ENCODE measurements around the gene ADRB1.

ADRB1 gene

DNA sequence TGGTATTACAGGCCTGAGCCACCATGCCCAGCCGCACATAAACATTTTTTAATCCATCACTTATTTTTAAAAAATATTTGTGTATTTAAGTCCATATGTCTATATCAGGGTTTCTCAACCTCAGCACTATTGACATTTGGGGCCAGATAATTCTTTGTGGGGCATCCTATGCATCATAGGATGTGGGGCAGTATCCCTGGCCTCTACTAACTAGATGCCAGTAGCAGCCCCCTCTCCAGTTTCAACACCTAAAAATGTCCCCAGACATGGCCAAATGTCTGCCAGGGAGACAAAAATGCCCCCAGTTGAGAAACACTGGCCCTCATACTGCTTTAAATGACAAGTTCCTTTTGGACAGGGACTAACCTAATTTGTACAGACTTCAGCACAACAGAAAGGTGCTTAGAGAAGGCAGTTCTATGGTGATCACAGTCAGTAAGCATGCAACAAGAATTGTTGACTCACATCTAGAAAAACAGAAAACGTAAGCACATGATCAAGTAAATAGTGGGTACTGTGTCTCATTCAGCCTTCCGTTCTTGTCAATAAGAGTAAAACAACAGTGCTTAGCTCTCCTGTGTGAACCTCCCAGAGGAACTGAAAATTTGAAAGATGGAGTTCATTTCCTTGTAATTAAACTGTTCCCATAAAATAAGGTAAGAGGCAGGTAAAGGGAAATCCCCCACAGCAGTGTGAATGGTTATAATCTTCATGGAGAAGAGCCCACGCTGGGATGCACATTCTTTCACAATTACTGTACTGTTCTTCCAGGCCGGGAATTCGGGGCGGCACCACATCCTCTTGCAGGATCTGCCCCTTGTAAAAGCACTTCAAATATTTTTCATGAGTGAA is 17.3 kb upstream of the ADRB1 start:
- DNase-seq, result no peak

DNA sequence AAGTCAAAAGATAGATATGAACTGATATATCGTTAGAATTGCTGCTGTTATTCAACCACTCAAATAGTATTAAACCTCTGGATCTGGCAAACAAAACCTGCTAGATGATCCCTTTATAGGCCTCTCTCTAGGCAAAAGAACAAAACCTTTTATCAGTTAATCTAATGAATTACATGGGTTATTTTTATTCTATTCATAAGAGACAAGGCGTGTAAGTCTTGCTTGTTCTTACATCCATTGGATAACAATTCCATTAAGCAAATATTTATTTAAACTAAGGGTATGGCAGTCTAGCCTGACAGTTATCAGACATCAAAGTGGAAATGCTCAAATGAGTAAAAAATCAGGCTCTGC is 16.6 kb upstream of the ADRB1 start:
- DNase-seq, result no peak

DNA sequence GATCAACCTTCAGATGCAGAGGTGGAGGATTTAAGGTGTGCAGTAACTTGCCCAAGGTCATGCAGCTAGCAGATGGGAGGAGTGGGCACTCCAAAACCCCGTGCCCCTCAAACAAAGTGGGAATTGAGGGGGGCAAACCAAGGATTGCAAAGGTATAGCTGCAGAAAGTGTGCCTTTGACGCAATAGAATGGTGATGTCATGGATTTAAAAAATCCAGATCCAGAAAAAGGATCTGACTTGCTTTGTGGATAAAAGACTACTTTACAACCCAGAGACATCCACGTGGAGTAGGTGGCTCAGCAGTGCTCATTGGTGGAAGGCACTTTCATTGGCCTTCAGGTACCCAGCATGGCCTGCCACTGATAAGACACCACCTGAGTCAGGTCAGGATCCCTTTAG is 15.7 kb upstream of the ADRB1 start:
- no peak for DNase-seq

DNA sequence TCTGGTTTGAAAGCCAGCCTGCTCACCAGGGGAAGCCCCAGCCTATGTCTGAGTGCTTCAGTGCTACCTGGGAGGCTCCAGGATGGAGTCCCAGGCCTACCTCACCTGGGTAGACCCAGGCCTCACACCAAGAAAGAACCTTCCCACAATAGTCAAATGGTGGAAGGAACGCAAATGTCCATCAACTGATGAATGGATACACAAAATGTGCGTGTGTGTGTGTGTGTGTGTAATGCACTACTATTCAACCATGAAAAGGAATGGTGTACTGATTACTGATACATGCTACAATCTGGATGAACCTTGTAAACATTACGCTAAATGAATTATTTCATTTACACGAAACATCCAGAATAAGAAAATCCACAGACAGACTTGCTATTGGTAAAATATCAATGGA is 15.2 kb upstream of the ADRB1 start:
- no peak for DNase-seq

DNA sequence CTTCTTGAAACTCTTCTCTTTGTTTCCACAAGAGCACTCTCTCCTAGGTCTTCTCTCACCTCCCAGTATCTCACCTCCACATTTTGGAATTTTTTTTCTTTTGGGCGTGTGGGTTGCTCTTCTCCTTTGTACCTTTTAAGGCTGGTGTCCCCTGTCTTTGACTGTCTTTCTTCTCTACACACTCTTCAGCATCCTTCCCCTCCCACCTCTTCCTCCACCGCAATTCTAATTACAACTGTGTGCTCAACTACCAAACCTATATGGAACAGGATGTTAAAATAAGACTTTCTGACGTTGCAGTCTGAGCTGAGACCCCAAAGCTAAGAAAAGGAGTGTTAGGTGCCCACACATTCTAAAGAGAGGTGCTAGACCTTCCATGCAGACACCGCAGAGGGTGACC is 14.0 kb upstream of the ADRB1 start:
- DNase-seq, result no peak

DNA sequence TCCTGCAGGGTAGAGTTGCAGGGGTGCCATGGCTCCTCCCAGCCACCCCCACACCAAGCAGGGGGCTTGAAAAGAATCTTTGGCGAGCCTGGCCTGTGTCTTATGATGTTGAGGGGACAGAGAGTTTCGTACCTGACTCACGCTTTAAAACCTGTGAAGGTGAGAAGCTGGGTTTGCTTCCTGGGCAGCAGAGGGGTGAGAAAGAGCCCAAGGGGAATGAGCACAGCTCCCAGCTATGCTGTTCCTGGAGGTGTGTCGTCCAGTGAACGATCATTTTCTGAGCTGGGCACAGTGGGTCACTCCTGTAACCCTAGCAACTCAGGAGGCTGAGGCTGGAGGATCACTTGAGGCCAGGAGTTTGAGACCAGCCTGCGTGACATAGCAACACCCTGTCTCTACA is 13.5 kb upstream of the ADRB1 start:
- DNase-seq, result no peak

DNA sequence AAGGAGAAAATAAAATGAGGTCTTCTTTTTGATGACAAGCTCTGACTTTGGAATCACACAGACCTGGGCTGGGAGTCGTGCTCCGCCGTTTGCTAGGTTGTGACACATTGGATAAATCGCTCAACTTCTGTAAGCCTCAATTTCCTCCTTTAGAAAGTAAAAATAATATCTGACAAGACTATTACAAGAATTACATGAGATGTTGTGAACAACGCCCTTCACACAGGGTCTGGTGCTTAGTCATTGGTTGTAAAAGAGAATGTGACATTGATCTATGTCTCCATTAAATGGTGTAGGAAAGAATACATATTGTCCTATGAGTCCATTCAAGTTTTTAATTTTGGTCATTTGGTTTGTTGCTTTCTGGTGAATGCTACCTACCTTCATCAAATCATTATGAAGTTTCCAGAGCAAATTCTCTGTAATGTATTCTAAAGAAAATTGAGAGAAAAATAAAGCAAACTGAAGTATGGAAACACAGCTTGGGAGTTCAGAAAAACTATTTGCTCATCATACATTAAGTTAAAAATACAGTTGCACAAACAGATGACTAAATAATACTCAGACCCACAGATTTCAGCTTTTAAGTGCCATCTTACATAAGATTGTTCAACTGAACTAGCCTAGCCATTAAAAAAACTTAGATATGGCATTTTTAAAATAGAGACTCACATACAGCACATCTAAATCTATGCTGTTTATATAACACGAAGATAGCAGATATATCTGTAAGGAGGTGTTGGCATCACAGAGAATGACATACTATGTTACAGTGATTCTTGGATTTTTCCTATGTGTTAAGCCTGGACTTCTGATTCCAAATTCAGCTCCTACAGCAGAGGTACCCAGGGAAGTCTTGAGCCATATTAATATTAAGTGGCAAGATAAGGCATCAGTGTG is 12.3 kb upstream of the ADRB1 start:
- no peak for DNase-seq

DNA sequence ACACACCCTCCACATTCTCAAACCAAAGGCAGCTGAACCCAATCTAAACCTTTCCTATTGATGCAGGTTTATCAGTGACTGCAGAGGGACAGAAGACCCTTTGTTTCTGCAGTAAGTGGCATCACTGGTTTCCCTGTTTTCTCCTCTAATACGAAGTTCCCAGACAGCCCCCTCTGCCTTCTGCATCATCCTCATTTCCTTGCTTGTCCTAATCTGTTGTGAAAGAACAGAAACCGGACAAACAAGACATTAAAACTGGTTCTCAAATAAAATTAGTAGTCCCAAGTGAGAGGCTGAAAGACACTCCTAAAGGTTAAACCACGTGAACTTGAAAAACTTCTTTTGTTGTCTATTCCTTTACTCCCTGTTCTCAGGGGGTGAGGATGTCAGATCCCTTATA is 10.1 kb upstream of the ADRB1 start:
- no peak for DNase-seq

DNA sequence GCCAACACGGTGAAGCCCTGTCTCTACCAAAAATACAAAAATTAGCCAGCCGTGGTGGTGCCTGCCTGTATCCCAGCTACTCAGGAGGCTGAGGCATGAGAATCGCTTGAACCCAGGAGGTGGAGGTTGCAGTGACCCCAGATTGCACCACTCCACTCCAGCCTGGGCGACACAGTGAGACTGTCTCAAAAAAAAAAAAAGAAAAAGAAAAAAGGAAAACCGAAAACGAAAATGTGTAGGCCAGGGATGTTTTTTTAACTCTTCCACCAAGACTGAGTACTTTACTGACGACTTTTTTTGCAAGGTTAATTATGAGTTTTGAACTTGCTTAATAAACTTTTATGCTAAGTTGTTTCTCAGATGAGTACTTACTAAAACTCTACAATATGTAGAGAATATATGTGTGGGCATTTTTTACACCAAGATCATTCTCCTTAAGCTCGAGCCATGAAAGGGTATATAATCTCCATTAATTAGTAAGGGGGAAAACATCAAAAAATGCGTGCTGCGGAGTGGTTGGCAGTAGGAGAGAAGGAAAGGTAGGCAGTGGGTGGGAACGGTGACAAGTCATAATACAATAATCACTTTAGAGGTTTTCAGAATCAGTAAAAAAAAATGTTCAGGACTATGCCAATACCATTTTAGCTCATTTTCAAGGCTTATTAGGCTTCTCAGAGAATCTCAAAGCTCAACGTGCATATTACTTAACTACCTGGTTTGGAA is 8.6 kb upstream of the ADRB1 start:
- no peak for DNase-seq

DNA sequence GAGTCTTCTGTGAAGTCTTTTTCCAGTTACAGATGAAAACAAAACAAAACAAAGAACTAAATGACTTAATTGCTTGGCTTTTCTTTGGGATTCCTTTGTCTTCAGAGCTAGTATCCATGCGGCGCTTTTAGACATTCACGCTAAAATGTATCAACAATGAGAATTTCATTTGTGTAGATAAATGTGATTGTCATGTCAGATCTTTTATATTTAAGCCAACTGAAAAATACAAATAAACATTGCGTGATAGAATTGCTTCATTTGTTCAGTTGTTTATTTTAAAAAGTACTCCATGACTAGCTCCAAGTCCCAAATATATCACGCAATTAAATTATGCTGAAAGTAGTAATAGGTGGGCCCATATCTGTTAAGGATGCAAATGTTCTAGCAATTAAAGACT is 7.9 kb upstream of the ADRB1 start:
- DNase-seq, result no peak

DNA sequence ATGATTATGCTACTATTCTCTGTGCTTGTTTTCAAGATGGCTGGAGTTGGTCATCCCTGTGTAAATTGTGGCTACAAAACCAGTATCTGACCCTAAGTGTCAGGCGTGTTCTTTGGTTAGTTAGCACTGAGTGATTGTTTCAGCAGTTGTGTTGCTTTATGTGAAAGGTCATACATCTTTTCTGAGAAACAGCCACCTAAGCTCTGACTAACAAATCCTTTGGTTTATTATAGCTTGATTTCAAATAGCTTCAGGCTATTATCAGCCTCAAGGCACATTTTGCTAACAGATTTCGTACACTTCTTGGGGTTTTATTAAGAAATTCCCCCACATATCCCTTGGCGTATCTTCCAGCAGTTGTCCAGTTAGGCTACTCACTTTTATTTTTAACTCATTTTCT is 4.8 kb upstream of the ADRB1 start:
- DNase-seq, result no peak

DNA sequence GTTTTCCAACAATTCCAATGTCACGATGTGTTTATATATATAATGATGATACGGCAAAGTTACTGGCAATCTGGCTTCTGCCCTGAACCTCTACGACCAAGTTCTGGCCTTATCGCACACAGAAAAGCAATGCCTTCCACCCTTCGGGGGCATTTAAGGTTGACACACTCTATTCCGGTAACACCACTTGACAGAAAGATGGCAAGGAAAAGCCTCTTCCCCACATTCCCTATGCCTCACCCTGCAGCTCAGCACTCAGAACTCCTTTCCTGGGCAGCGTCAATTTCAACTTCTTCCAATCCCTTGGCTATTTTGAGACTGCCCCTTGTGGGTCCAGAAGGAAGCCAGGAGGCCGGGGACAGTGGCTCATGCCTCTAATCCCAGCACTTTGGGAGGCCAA is 2.5 kb upstream of the ADRB1 start:
- no peak for DNase-seq

DNA sequence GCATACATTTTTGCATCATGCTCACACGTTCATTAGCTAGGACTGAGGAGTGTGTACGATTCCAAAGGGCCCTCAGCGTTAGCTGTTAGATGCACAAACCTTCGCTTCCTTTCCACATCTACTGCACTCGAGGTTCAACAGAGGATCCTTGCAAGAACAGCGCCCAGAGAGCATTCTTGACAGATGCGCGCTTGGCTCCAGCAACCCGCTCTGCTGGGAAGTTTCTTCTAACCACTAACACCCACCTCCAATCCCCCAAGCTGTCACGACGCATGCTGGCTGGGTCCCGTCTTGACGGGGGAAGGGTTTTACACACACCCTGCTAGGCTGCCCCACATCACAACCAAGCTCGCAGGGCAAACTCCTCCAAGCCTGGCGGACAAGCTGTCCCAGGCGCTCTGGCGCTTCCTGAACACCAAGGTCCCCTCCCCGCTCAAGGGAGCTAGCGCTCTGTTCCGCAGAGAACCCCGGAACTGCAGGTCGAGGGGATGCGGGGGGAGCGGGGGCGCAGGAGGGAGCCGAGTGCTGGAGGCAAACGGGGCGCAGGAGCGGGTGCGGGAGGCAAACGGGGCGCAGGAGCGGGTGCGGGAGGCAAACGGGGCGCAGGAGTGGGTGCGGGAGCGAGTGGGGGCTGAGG is 653 bp upstream of the ADRB1 start:
- no peak for DNase-seq

DNA sequence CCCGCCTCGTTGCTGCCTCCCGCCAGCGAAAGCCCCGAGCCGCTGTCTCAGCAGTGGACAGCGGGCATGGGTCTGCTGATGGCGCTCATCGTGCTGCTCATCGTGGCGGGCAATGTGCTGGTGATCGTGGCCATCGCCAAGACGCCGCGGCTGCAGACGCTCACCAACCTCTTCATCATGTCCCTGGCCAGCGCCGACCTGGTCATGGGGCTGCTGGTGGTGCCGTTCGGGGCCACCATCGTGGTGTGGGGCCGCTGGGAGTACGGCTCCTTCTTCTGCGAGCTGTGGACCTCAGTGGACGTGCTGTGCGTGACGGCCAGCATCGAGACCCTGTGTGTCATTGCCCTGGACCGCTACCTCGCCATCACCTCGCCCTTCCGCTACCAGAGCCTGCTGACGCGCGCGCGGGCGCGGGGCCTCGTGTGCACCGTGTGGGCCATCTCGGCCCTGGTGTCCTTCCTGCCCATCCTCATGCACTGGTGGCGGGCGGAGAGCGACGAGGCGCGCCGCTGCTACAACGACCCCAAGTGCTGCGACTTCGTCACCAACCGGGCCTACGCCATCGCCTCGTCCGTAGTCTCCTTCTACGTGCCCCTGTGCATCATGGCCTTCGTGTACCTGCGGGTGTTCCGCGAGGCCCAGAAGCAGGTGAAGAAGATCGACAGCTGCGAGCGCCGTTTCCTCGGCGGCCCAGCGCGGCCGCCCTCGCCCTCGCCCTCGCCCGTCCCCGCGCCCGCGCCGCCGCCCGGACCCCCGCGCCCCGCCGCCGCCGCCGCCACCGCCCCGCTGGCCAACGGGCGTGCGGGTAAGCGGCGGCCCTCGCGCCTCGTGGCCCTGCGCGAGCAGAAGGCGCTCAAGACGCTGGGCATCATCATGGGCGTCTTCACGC is 825 bp downstream of the ADRB1 start:
- DNase-seq, result no peak

DNA sequence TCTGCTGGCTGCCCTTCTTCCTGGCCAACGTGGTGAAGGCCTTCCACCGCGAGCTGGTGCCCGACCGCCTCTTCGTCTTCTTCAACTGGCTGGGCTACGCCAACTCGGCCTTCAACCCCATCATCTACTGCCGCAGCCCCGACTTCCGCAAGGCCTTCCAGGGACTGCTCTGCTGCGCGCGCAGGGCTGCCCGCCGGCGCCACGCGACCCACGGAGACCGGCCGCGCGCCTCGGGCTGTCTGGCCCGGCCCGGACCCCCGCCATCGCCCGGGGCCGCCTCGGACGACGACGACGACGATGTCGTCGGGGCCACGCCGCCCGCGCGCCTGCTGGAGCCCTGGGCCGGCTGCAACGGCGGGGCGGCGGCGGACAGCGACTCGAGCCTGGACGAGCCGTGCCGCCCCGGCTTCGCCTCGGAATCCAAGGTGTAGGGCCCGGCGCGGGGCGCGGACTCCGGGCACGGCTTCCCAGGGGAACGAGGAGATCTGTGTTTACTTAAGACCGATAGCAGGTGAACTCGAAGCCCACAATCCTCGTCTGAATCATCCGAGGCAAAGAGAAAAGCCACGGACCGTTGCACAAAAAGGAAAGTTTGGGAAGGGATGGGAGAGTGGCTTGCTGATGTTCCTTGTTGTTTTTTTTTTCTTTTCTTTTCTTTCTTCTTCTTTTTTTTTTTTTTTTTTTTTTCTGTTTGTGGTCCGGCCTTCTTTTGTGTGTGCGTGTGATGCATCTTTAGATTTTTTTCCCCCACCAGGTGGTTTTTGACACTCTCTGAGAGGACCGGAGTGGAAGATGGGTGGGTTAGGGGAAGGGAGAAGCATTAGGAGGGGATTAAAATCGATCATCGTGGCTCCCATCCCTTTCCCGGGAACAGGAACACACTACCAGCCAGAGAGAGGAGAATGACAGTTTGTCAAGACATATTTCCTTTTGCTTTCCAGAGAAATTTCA is 1.7 kb downstream of the ADRB1 start:
- no peak for DNase-seq

DNA sequence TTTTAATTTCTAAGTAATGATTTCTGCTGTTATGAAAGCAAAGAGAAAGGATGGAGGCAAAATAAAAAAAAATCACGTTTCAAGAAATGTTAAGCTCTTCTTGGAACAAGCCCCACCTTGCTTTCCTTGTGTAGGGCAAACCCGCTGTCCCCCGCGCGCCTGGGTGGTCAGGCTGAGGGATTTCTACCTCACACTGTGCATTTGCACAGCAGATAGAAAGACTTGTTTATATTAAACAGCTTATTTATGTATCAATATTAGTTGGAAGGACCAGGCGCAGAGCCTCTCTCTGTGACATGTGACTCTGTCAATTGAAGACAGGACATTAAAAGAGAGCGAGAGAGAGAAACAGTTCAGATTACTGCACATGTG is 2.4 kb downstream of the ADRB1 start:
- no peak for DNase-seq

DNA sequence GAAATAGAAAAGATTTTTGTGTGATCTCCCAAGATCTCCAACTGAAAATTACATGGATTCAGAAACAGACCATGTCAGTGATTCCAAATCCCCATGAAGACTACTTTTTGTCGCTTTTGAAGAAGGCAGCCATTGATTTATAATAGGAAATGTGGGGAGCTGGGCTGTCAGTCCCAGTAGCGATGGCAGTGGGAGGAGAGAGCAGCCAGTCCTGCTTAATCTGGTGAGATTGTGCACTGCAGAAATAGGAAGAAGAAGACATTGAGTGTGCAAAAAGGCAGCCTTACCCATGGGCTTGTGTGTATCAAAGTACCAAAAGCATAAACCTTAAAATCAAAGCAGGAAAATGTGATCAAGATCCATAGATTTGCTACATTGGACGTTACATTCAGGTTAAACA is 4.8 kb downstream of the ADRB1 start:
- DNase-seq, result no peak

DNA sequence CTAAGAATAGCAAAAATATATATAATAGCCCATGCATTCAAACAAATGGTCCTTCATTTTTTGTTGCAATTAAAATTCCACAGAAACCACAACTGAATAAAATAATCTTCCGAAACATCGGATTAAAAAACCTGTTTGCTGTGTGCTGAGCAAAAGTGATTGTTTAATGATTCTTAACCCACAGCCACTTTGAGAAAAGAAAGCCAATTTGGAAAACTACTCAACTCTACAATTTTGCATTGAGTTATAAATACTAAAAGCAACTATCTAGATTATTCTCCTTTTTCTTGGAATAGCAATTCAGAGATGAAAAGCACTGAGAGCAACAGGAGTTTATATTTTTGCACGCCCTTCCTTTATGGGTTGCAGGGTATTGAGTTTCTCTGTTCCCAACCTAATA is 8.0 kb downstream of the ADRB1 start:
- DNase-seq, result no peak

DNA sequence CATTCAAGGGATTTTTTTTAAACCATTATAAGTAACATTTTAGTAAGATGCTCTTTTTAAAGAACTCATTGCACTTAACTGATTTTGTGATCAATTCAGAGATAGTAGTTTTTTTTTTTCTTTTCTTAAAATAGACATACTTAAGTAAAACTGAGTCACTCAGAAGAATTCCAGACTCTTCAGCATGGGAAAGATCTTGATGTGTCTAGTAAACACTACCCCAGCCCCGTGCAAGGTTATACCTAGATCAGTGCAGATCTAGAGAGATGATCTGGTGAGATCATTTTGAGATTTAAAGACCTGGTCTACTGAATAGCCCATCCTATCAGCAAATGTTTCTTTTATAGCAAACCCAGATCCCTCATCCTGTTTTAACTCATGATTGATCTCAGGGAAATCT is 8.6 kb downstream of the ADRB1 start:
- DNase-seq, result no peak

DNA sequence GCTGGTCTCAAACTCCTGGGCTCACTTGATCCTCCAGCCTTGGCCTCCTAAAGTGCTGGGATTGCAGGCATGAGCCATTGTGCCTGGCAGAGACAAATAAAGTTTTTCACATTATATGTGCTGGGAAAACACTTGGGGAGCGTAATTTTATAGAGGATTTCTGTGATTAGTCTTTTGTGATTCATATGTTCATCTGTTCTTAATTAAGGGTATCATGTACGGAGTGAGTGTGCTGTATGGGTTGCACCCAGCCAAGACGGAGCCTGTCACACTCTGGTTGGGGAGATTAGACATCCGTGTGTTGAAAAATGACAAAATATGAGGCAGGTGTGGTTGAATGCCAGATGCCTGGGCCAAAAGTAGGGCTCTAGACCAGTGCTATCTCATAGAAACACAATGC is 10.3 kb downstream of the ADRB1 start:
- no peak for DNase-seq

DNA sequence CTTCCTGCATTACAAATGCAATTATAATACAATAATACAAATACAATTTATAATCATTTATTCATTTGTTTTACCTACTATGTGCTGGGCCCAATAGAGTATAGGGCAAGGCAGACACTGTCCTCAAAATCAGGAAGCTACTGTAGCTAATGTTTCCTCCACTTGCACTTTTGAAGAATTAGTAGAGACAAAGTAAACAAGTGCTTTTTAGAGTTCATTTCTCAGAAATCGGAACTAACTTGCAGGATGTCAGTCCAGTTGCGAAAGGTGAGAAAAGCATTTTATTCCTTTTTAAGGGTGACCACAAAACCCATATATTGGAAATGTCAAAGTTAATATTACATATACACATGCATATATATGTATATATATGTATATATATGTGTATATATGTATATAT is 14.2 kb downstream of the ADRB1 start:
- DNase-seq, result no peak

All from activated naive CD4-positive, alpha-beta T cell treated with Interleukin-2 at 50 U/mL for 16 hours (primary cell).